ENCODE data around the gene ANKRD29. TPM values are rescaled to one million over a fixed set of nuclear protein-coding genes. Genes with fewer than 3 reads are reported as not detected.

Gene ANKRD29
- total and polyA plus RNA-seq, 5 experiments from 2014 or later = not detected

GRCh38 chr18:23592911-23593310, 69.8 kb downstream of the ANKRD29 start:
- H3K36me3 Mint-ChIP-seq = no peaks in the 10 kb centered on the region
- H3K9me3 Mint-ChIP-seq = no peaks in the 10 kb centered on the region
- DNase-seq (no peak), ATAC-seq (no peak)
- H3K4me1 Mint-ChIP-seq = peaks cover 0 to 6% (median 0%) of the 10 kb centered on the region in 4 donors
- POLR2A ChIA-PET = no interaction called here
- H3K27me3 Mint-ChIP-seq = no peaks in the 10 kb centered on the region
- H3K4me3 Mint-ChIP-seq = no peak overlapping the region
- H3K27ac Mint-ChIP-seq = no peak overlapping the region

GRCh38 chr18:23591011-23591410, 71.7 kb downstream of the ANKRD29 start:
- Mint-ChIP-seq H3K36me3 (no peaks in the 10 kb centered on the region), H3K4me3 (no peak overlapping the region), H3K4me1 (peaks cover 3 to 7% (median 6%) of the 10 kb centered on the region in 4 donors), H3K9me3 (no peaks in the 10 kb centered on the region), H3K27ac (no peak overlapping the region), H3K27me3 (no peaks in the 10 kb centered on the region)
- ATAC-seq (no peak), DNase-seq (no peak)
- POLR2A ChIA-PET = no interaction called here

- Mint-ChIP-seq H3K4me1 (peaks cover 7 to 23% (median 21%) of the 10 kb centered on the region in 4 donors), H3K9me3 (no peaks in the 10 kb centered on the region), H3K27ac (peak overlapping the region in 1 of 10 donors; percentile 70), H3K27me3 (no peaks in the 10 kb centered on the region), H3K36me3 (no peaks in the 10 kb centered on the region), H3K4me3 (peak overlapping the region in 1 of 10 donors; percentile 6)
- POLR2A ChIA-PET = interaction anchor here (0.6 kb wide), 1 partner anchor 515 kb away, joined by 4 read pairs; no protein-coding TSS in a partner anchor
- ATAC-seq (no peak), DNase-seq (no peak)
These were observed 73.7 kb downstream of the ANKRD29 start for GRCh38 chr18:23588836-23589560.

- ATAC-seq (no peak), DNase-seq (no peak)
- peak overlapping the region; percentile 85 to 98 (median 96) for H3K27ac Mint-ChIP-seq
- H3K4me1 Mint-ChIP-seq = peaks cover 7 to 39% (median 32%) of the 10 kb centered on the region in 4 donors
- H3K9me3 Mint-ChIP-seq = no peaks in the 10 kb centered on the region
- POLR2A ChIA-PET = interaction anchor here (0.8 to 1.2 kb wide), 2 partner anchors 72 to 285 kb away, joined by 3 to 4 read pairs; no protein-coding TSS in a partner anchor
- H3K27me3 Mint-ChIP-seq = no peaks in the 10 kb centered on the region
- H3K36me3 Mint-ChIP-seq = no peaks in the 10 kb centered on the region
- peak overlapping the region; percentile 81 to 96 (median 91) for H3K4me3 Mint-ChIP-seq
These were observed 75.5 kb downstream of the ANKRD29 start for GRCh38 chr18:23587220-23587642.

GRCh38 chr18:23586249-23587196, 76.2 kb downstream of the ANKRD29 start, which contains the start of gene NPC1:
NPC1 (minus strand) TSS chr18:23586506; CDS start chr18:23586343, 163 bp downstream.
- Mint-ChIP-seq H3K27me3 (no peaks in the 10 kb centered on the region), H3K9me3 (no peaks in the 10 kb centered on the region), H3K36me3 (peaks cover 0 to 2% (median 0%) of the 10 kb centered on the region in 3 donors), H3K27ac (peak within 1 kb of the TSS; percentile 88 to 98 (median 96)), H3K4me1 (peaks cover 11 to 46% (median 39%) of the 10 kb centered on the region in 4 donors), H3K4me3 (peak within 1 kb of the TSS; percentile 87 to 96 (median 92))
- POLR2A ChIA-PET = interaction anchor here (0.5 to 1.8 kb wide), 6 partner anchors 12 to 85 kb away, joined by 3 to 8 read pairs (median 4); partner anchors contain the start of gene RMC1
- ATAC-seq = peak; percentile 89
- peak; percentile 86 to 99 (median 91) for DNase-seq

- H3K4me1 Mint-ChIP-seq = peaks cover 14 to 52% (median 45%) of the 10 kb centered on the region in 4 donors
- ATAC-seq = no peak
- no peak for DNase-seq
- peak overlapping the region; percentile 87 to 98 (median 90) for H3K27ac Mint-ChIP-seq
- H3K27me3 Mint-ChIP-seq = no peaks in the 10 kb centered on the region
- POLR2A ChIA-PET = interaction anchor here (0.5 to 1.8 kb wide), 6 partner anchors 12 to 98 kb away, joined by 3 to 8 read pairs (median 4); partner anchors contain the start of gene RMC1
- H3K4me3 Mint-ChIP-seq = peak overlapping the region; percentile 87 to 96 (median 92)
- no peaks in the 10 kb centered on the region for H3K9me3 Mint-ChIP-seq
- H3K36me3 Mint-ChIP-seq = peaks cover 0 to 2% (median 0%) of the 10 kb centered on the region in 3 donors
These were observed 76.8 kb downstream of the ANKRD29 start for GRCh38 chr18:23585897-23586248.

- peak overlapping the region; percentile 87 to 98 (median 90) for H3K27ac Mint-ChIP-seq
- peak overlapping the region; percentile 87 to 96 (median 92) for H3K4me3 Mint-ChIP-seq
- H3K4me1 Mint-ChIP-seq = peaks cover 18 to 59% (median 51%) of the 10 kb centered on the region in 4 donors
- ATAC-seq = no peak
- POLR2A ChIA-PET = interaction anchor here (0.7 to 1.8 kb wide), 5 partner anchors 11 to 97 kb away, joined by 3 to 8 read pairs (median 5); partner anchors contain the start of gene RMC1
- no peaks in the 10 kb centered on the region for H3K27me3 Mint-ChIP-seq
- DNase-seq = peak in 5 of 10 donors; percentile 15 to 27 (median 17)
- H3K9me3 Mint-ChIP-seq = no peaks in the 10 kb centered on the region
- peaks cover 0 to 4% (median 2%) of the 10 kb centered on the region in 3 donors for H3K36me3 Mint-ChIP-seq
These were observed 77.5 kb downstream of the ANKRD29 start for GRCh38 chr18:23585007-23585871.

- DNase-seq = no peak
- Mint-ChIP-seq H3K27me3 (no peaks in the 10 kb centered on the region), H3K27ac (peak overlapping the region in 3 of 10 donors; percentile 24 to 88 (median 58)), H3K9me3 (no peaks in the 10 kb centered on the region), H3K36me3 (peaks cover 0 to 4% (median 2%) of the 10 kb centered on the region in 3 donors), H3K4me3 (peak overlapping the region; percentile 4 to 87 (median 50)), H3K4me1 (peaks cover 20 to 67% (median 57%) of the 10 kb centered on the region in 4 donors)
- no peak for ATAC-seq
- POLR2A ChIA-PET = interaction anchor here (1.6 to 1.8 kb wide), 2 partner anchors 10 to 68 kb away, joined by 5 to 8 read pairs; no protein-coding TSS in a partner anchor
These were observed 78.4 kb downstream of the ANKRD29 start for GRCh38 chr18:23584019-23584983.

GRCh38 chr18:23583071-23583865, 79.4 kb downstream of the ANKRD29 start:
- DNase-seq (no peak), ATAC-seq (no peak)
- H3K36me3 Mint-ChIP-seq = peaks cover 0 to 4% (median 2%) of the 10 kb centered on the region in 3 donors
- peak overlapping the region in 5 of 10 donors; percentile 4 to 65 (median 48) for H3K4me3 Mint-ChIP-seq
- H3K27me3 Mint-ChIP-seq = no peaks in the 10 kb centered on the region
- H3K27ac Mint-ChIP-seq = peak overlapping the region in 1 of 10 donors; percentile 53
- POLR2A ChIA-PET = no interaction called here
- peaks cover 30 to 78% (median 67%) of the 10 kb centered on the region in 4 donors for H3K4me1 Mint-ChIP-seq
- H3K9me3 Mint-ChIP-seq = no peaks in the 10 kb centered on the region
